ENCODE measurements around the gene CCNH. TPM values are rescaled to one million over a fixed set of nuclear protein-coding genes. Genes with fewer than 3 reads are reported as not detected.

The CCNH gene
- total RNA-seq, 1 experiment from 2014 or later, result 88.2 TPM

DNA sequence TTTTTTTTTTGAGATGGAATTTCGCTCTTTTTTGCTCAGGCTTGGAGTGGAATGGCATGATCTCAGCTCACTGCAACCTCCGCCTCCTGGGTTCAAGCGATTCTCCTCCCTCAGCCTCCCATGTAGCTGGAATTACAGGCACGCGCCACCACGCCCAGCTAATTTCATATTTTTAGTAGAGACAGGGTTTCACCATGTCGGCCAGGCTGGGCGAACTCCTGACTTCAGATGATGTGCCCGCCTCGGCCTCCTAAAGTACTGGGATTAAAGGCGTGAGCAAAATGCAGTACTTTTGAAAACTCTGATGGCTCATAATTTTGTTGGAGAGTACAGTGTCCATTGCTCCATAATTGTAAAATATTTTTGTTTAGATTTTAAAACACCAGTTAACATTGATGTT, 52.6 kb downstream of the CCNH start:
- no peak for DNase-seq (ENCODE audit: low read depth)

- DNase-seq (ENCODE audit: low read depth), result no peak
Observed at GRCh38 chr5:87359106-87359505, 53.6 kb downstream of the CCNH start.

DNA sequence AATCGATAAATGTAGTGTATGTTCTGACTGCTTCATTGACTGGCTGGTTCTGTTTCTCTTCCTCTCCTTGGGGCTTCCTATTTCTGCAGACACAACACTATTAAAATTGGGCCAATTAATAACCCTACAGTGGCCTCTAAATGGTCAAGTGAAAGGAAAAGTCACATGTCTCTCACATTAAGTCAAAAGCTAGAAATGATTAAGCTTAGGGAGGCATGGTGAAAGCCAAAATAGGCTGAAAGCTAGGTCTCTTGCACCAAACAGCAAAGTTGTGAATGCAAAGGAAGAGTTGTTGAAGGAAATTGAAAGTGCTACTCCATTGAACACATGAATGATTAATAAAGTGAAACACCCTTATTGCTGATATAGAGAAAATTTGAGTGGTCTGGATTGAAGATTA, 58.2 kb downstream of the CCNH start:
- no peak for DNase-seq (ENCODE audit: low read depth)

- no peak for DNase-seq (ENCODE audit: low read depth)
Observed at GRCh38 chr5:87347841-87348240, 64.9 kb downstream of the CCNH start.

- DNase-seq (ENCODE audit: low read depth), result peak; percentile 13
Observed at GRCh38 chr5:87347272-87347671, 65.5 kb downstream of the CCNH start.

Other genes with a start within 250 kb of the CCNH start
- gene RASA1, start 145.0 kb downstream of the CCNH start, total RNA-seq (2014; rRNA removed; shearing (Covaris generic)), result 20.1 and 31.3 TPM in 2 replicates

Measured in M059J (cell line).